Measurements from ENCODE around the gene ANKRD9.

ANKRD9 gene

DNA sequence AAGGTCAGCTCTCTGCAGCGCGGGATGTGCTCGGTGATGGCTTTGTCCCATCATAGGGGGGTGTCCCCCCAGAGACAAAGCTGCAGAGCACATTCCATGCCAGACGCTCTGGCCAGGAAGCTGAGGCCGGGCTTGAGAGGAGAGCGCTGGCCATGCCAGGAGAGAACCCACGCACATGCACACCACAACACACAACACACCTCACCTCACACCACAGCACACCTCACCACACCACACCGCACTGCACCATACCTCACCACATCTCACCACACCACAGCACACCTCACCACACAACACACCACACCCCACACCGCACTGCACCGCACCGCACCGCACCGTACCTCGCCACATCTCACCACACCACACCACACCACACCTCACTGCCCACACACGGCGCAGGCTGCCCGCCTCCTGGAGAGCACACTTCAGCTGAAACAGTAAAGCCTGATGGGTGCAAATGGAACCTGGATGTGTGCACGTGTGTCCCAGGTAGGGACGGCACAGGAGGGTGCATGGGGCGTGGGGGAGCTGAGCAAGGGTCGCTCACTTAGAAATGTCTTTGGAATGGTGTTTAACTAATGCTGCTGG lies 10.8 kb downstream of the ANKRD9 start:
- DNase-seq (ENCODE audit: low read depth in 2 of 2), result no peak

DNA sequence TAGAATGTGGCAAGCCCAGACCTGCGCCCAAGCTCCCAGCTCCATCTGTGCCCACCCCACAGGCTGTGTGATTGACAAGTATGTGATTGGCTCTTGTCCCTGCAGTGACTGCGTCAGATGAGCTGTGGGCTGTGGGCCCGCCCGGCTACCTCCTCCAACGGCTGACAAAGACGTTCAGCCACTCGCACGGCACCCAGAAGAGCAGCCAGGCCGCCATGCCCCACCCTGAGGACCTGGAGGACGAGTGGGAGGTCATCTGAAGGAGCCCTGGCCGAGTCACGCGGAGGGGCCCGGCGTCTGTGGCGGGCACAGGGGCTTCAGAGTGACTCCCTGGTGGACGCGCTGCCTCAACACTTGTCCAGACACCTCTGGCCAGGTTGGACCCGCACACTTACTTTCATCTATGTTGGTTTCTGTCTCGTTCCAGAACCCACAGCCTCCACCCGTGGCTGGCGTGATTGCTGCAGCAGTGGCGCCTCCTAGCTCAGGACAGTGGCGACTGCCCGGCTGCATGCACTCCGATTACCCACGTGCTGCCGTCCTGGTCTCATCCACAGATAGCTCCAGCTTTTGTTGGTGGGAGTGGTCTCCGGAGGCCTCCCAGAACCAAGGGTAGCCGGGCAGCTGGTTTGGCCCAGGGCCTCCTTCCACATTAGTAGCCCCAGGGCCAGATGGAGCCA lies 11.4 kb downstream of the ANKRD9 start:
- no peak for DNase-seq (ENCODE audit: low read depth in 2 of 2)

DNA sequence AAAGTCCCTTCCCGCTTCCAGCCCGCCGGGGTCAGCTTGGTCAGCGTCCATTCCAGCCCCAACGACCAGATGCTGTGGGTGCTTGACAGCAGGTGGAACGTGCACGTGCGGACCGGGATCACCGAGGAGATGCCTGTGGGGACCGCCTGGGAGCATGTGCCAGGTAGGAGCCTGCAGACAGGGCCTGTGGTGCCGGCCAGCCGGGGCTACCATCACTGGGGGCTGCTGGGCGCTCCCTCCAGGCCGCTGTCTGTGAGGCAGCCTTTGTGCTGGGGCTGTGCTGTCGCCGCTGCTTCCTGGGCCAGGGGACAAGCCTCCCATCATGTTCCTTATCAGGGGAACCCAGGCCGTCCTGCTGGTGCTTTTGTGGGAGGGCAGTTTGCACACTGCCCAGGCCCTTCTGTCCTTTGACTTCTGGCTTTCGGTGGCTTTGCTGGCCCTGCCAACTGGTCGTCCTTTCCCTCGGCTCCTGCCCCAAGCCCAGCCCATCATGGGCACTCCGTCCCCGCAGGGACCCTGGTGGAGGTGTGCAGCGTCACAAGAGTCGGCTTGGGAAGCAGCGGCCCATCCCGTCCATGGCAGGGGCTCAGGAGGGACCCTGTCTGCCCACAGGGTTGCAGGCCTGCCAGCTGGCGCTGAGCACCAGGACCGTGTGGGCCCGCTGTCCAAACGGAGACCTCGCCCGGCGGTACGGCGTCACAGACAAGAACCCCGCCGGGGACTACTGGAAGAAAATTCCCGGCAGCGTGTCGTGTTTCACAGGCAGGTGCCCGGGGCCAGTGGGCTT lies 12.4 kb downstream of the ANKRD9 start:
- DNase-seq (ENCODE audit: low read depth in 2 of 2), result no peak

DNA sequence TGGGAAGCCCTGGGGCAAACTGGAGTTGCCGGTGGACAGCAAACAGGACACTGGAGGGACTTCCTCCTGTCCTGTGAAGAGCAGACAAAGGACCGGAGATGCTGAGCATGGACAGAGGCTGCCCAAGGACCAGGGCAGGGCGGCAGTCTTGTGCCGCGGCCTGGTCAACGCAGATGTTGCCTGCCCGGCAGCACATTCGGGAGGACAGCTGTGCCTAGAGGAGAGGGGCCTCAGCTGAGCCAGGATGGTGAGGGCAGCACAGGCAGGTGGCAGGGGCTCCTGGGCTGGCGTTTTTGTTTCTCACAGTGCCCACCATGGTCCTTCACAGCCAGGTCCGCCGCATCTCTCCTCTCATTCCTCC lies 13.3 kb downstream of the ANKRD9 start:
- no peak for DNase-seq (ENCODE audit: low read depth in 2 of 2)

DNA sequence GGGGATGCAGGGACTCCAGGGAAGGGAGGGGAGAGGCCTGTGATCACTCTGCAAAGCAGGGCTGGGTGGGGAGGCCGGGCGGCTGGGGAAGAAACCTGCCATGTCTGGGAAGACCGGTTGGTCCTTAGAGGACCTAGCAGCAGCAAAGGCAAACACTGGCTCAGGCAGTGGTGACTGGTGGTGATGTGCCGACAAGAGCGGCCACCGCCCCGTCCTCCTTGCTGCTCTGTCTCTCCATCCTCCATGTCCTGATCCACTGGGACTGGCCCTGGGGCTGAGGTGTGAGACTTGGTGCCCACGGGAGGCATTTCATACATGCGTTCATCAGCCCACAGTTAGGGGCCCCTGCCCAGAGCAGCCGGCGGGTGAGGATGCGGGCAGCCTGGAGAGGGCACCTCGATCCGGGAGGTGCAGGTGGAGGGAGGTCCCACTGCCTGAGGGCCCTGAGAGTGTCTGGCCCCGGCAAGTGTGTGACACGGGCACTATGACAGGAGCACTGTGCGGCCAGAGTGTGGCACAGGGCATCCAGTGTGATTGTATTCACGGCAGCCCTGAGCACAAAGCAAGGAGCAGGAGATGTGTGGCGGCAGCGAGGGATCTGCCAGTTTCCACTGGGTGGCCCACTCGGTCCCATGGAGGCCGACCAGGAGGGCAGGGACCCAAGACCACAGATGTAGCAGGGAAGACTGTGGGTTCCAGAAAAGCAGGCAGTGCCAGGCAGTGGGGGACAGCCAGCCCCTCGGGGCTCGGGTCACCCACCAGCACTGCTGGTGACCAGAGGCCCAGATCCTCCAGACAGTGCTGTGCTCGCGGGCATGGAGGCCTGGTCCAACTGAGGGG lies 13.9 kb downstream of the ANKRD9 start:
- no peak for DNase-seq (ENCODE audit: low read depth in 2 of 2)

DNA sequence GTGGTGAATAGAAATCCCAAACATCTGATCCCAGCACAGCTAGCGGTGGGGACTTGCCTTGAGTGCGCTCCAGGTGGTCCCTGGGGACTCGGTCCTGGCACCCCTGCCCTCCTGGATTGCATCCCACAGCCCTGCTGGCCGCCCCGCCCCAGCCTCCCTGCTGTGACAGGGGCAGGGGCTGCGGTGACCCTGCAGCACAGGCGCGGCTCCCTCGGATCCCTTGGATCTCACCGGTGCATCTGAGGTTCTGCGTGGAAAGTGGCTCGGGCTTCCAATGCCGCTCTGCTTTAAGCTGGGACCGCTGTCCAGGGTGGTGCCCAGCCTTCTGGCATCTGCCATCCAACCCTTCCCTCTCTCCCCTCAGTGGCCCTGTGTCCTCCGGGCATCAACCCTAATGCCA lies 16.0 kb downstream of the ANKRD9 start:
- no peak for DNase-seq (ENCODE audit: low read depth in 2 of 2)

DNA sequence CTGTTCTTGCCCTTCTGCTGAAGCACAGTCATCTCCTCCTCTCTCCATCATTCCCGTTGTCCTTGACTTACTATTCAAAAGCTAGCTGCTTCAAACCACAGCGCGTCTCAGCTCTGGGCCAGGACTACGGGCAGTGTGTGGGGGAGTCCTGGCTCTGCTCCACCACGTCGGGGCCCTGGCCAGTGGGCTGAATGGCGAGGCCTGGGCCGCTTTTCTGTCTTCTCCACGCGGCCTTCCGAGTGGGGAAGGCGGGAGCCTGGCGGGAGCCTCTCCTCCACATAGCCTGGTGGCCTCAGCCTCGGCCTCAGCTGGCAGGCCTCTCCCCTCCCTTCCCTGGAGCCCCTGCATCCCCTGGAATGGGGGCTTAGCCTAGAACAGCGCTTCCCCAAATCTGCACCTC lies 16.5 kb downstream of the ANKRD9 start:
- DNase-seq (ENCODE audit: low read depth in 2 of 2), result no peak

DNA sequence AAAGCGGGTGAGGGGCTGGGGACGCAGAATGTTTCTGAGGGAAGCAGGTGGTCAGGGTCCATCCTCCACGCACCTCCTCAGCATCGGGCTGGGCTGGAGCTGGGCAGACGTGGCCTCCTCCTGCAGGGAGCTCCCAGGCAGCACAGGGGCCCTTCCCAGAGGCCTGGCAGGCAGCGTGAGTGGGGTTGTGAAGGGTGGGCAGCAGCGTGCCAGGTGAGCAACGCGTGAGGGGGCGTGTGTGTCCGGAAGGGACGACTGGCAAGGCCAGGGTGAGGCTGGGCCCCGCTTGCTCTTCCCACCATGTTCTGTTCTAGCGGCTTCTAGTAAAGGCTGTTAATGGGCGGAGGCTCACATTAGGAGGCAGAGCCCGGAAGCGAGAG lies 17.1 kb downstream of the ANKRD9 start:
- no peak for DNase-seq (ENCODE audit: low read depth in 2 of 2)

DNA sequence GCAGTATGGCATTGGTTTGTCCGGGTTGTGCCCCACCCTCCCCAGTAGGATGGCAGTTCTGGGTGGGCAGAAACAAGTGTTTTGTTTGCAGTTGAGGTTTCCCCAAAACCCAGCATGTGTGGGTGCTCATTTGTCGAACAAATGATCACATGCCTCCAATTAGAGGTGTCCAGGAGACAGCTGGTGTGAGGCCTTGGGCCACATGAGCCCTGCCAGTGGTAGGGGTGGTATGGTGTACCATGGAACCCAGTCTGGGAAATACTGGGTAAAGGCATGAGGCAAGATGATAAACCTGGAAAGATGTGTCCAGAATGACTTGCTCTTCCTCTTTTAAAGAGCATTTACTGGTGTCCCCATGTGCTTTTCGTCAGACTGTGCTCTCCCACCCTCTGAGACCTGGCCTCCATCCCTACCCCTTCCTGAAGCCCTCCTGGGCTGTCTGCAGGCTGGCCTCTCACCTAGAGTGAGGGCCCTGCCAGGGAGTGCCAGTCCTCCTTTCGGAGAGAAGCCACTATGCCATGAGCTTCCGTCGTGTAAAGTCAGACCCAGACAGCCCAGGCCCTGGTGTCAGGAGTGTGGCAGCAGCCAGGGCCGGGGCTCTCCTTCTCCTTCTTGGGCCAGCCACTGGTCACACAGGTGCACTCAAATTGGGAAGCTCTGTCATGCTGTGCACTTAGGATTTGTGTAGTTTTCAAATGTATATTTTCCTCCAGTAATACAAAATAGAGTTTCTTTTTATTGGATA lies 17.6 kb downstream of the ANKRD9 start:
- DNase-seq (ENCODE audit: low read depth in 2 of 2), result no peak

DNA sequence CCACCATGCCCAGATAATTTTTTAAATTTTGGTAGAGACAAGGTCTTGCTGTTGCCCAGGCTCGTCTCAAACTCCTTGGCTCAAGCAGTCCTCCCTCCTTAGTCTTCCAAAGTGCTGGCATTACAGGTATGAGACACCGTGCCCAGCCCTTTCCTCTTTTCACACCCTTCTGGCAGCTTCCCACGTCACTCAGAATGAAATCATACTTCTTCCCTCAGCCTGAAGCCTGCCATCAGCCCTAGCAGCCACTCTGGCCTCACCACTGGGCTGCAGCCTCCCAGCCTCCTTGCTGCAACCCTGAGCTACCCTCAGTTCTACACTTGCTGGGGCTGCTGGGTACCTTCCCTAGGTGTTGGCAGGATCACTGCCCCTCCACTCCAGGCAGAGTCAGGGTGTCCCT lies 18.2 kb downstream of the ANKRD9 start:
- no peak for DNase-seq (ENCODE audit: low read depth in 2 of 2)

DNA sequence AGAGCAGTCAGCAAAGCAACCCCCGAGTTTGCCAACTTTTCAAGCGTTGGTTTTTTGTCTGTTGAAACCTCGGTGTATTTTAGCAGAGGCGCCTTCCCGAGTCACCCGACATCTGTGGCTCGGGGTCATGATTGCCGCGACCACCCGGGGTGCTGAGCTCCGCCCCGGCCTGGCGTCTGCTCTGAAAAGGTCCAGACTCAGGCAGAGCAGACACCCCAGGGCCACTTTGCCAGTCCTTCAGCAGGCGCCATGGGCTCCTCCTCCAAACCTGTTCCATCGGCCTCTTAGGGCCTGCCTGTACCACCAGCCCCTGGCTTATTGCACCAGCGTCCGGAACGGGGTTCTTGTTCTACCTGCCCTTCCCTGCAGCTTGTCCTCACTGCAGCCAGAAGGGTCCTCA lies 19.1 kb downstream of the ANKRD9 start:
- no peak for DNase-seq (ENCODE audit: low read depth in 2 of 2)

DNA sequence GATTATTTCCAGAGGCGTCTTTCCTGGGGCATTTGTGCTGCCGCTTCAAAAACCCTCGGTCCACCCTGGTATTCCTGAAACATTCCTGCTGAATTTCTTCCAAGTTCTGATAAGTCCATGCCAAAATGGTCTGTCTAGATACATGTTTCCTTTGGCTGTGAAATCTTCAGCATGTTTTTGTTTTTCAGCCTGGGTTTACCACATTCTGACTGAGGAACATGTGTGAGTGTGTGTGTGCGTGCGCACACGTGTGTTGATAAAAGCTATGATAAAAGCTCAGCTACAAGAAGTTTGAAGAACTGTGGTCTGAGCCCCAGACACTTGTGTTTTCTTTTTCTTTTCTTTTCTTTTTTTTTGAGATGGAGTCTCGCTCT lies 22.4 kb downstream of the ANKRD9 start:
- DNase-seq (ENCODE audit: low read depth in 2 of 2), result no peak

DNA sequence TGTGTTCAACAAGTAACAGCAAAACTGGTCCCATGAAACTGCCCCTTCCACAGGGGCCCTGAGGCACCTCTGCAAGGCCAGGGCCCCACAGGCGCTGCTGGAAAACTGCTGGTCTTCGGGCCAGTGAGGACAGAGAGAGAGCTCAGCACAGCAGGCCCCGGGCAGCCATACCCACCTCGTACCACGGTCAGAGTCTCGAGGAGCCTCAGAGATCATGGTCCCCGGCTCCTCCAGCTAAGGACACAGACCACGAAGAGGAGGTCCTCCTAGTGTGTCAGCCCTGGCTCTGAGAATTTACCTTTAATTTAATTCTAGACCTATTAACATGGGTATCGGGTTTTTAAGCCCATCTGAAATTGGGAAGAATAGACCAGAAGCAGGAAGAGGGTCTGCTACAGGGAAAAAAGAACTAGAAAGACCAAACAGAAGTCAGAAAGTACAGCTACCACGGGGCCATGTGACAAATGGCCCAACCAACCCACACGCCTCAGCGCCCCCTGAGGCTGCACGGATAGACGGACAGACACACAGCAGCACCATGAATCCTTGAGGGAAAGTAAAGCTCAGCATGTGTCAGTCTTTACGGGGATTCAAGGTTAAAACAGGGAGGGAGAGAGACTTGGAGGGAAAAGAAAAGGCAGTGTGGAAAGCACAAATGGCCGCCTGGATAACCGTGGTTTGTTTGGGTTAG lies 22.9 kb downstream of the ANKRD9 start:
- DNase-seq (ENCODE audit: low read depth in 2 of 2), result no peak

DNA sequence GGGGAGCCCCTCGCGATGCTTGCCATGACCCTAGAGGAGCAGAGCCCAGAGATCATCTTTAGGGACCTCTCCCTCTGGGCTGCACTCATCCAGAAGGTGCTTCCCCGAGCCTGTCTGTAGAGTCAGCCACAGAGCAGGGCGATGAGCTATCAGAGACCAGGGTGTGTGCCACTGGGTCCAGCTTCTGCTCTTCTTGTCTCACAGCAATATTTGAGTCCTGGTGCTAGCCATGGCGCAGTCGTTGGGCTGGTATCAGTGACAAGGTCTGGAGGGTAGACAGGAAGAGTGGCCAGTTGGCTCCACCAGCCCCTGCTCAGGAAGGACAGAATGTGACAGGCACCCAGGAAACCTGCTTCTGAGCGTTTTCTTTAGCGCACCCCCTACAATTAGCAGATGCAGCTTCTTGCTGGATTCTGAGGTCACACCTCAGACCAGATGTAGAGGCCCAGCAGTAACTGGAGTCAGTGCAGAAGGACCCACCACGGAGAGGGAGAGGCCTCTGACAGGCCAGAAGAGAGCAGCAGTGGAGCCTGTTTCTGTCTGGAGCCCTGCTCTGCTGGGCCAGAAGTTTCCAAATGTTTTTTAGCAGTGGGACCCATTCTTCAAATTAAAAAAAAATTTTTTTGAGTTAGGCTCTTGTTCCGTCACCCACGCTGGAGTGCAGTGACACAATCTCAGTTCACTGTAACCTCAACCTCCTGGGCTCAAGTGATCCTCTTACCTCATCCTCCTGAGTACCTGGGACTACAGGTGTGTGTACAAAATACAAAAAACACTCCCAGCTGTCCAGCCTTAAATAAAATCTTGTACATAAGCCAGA lies 23.7 kb downstream of the ANKRD9 start:
- no peak for DNase-seq (ENCODE audit: low read depth in 2 of 2)

DNA sequence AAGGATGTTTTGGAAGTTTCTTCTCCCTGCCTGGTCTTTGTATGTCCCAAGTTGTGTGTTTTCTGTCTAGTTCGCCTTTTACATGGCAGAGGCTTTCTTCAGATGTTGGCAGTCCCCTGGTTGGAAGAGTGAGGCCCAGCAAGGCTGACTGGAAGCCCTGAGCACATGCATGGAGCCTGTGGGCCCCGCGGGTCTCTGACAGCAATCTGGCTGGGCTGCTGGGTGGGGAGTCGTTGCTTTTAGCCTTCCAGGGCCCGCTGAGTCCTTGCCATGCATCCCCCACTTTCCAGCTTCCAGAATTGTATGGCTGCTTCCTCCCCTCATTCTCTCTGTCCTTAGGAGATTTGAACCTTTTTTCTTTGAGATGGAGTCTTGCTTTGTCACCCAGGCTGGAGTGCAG lies 25.3 kb downstream of the ANKRD9 start:
- DNase-seq (ENCODE audit: low read depth in 2 of 2), result no peak

DNA sequence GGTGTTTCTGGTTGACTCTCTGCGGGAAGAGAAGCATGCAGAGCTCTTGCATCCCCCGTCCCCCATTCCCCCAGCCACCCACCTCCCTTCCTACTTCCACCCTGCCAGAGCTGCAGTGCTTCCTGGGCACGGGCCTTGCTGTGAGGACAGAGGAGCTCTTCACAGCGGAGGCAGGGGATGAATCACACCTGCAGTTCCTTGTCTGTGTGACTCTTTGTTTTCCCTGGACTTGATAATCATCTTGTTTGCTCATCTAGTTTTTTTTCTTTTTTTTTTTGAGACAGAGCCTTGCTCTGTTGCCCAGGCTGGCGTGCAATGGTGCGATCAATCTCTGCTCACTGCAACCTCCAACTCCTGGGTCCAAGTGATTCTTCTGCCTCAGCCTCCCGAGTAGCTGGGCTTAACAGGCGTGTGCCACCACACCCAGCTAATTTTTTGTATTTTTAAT lies 27.8 kb downstream of the ANKRD9 start:
- no peak for DNase-seq (ENCODE audit: low read depth in 2 of 2)

DNA sequence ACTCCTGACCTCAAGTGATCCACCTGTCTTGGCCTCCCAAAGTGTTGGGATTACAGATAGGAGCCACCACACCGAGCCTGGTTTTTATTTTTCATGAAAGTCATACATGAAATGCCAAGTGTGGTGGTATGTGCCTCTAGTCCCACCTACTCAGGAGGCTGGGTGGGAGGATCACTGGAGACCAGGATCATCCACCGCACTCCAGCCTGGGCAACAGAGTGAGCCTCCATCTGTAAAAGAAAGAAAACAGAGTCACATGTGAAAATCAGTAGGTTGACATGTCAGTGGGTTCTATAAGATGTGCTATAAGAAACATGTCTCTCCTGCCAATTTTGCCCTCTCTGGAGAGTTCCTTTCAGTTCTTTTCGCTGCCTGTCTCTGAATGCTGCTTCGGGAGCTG lies 28.2 kb downstream of the ANKRD9 start:
- DNase-seq (ENCODE audit: low read depth in 2 of 2), result no peak

DNA sequence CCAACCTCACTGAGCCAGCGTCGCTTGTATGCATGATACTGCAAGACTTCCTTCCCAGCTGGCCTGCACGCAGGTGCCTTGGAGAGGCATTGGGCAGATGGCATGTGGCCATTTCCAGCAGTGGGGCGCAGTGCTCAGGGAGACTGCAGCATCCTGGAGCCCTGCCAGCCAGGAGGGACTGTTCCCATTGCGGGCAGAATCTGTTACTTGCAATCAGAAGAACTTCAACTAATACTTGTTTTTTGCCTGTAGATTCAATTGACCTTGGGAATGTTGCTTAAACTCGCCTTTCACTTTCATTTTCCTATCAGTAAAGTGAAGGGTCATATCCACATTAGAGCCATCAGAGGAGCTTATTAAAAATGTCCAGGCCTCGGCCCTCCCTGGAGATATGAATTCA lies 29.8 kb downstream of the ANKRD9 start:
- DNase-seq (ENCODE audit: low read depth in 2 of 2), result no peak

DNA sequence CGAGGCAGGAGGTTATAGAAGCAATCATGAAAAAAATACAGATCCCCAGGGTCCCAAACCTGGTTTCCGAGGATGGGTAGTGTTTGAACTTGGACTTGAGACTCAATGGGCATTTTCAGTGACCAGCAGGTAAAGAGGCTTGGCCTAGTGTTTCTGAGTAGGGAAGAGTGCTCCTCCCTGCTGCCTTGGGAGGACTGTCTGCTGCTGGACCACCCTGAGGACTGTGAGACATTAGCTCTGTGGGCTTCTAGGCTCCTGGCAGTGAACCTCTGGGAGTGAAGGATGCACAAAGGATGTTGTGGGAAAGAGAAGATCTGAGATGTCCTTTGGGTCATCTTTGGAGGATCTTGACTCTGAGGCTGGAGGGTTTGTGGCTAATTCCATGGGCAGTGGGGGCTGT lies 30.5 kb downstream of the ANKRD9 start:
- DNase-seq (ENCODE audit: low read depth in 2 of 2), result no peak

DNA sequence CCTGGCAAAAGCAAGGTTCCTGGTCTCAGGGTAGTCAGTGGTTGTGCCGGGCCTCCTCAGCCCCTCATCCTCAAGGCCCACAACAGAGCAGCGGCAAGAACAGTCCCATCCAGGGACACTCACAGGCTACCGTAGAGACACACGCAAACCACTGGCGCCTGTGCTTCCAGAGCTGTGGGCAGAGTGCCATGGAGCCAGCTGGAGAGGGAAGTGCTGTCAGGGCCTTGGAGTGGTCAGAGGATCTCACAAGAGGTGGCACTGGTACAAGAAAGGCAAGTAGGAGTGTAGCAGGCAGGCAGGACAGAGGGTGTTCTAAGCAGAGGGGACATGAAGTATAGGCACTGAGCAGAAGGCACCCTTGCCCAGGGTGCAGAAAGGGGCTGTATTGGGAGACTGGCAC lies 34.6 kb downstream of the ANKRD9 start:
- no peak for DNase-seq (ENCODE audit: low read depth in 2 of 2)

Data from stimulated activated CD4-positive, alpha-beta T cell treated with anti-CD3 and anti-CD28 coated beads, Interleukin-12 subunit alpha, Interleukin-12 subunit beta, amount 100 ng/mL, for 24 hours (primary cell).